IPS-NIHi11 (cell line): ENCODE measurements around the gene SENP6.

Source experiments
- DNase-seq: peaks from one replicate; pipeline ENCODE4 v3.0.0; 2012; ENCODE audit warnings: mixed read lengths, low spot score

The SENP6 gene

GRCh38 chr6:75747152-75747992, 145.7 kb downstream of the SENP6 start:
- DNase-seq: no peak

GRCh38 chr6:75748003-75748742, 146.5 kb downstream of the SENP6 start:
- no peak for DNase-seq

- peak; percentile 89 for DNase-seq
Observed at GRCh38 chr6:75748743-75749538, 147.3 kb downstream of the SENP6 start, which contains the start of gene MYO6. MYO6 (plus strand) TSS chr6:75749239; CDS start chr6:75817548, 68,309 bp downstream.

GRCh38 chr6:75751443-75751842, 149.8 kb downstream of the SENP6 start:
- no peak for DNase-seq

GRCh38 chr6:75752365-75752764, 150.7 kb downstream of the SENP6 start:
- no peak for DNase-seq

- DNase-seq: no peak
Observed at GRCh38 chr6:75755704-75756103, 154.0 kb downstream of the SENP6 start.

- no peak for DNase-seq
Observed at GRCh38 chr6:75757295-75757694, 155.6 kb downstream of the SENP6 start.

- DNase-seq: no peak
Observed at GRCh38 chr6:75758061-75758460, 156.4 kb downstream of the SENP6 start.

GRCh38 chr6:75759207-75759606, 157.5 kb downstream of the SENP6 start:
- peak; percentile 27 for DNase-seq

- DNase-seq: no peak
Observed at GRCh38 chr6:75760320-75760719, 158.6 kb downstream of the SENP6 start.

GRCh38 chr6:75761489-75761888, 159.8 kb downstream of the SENP6 start:
- DNase-seq: no peak

GRCh38 chr6:75762063-75762462, 160.4 kb downstream of the SENP6 start:
- DNase-seq: no peak

GRCh38 chr6:75766387-75766786, 164.7 kb downstream of the SENP6 start:
- DNase-seq: no peak
